ENCODE measurements around the gene KCNK10.

- no peak for TF ChIP-seq POLR2AphosphoS5 (IDR thresholded peaks at IDR 0.05)
- TF ChIP-seq CTCF (IDR thresholded peaks at IDR 0.05): peak; percentile 37 to 60 (median 38)
- TF ChIP-seq POLR2A (IDR thresholded peaks at IDR 0.05; ENCODE audit: low read depth): no peak
Measured at GRCh38 chr14:88168498-88169165, 154.4 kb downstream of the KCNK10 start.
